ENCODE measurements around the gene TUBB2B. TPM values are rescaled to one million over a fixed set of nuclear protein-coding genes. Genes with fewer than 3 reads are reported as not detected.
A peak's percentile ranks its signal among the peaks of the same experiment; 100 is the strongest.
"Not testable (repeated sequence)": the region's sequence is repeated elsewhere in the genome, so short reads cannot be mapped to it uniquely, and the experiment has no call there.

Gene TUBB2B
- polyA plus RNA-seq, 1 donor from 2014 or later = 3,172 TPM

DNA sequence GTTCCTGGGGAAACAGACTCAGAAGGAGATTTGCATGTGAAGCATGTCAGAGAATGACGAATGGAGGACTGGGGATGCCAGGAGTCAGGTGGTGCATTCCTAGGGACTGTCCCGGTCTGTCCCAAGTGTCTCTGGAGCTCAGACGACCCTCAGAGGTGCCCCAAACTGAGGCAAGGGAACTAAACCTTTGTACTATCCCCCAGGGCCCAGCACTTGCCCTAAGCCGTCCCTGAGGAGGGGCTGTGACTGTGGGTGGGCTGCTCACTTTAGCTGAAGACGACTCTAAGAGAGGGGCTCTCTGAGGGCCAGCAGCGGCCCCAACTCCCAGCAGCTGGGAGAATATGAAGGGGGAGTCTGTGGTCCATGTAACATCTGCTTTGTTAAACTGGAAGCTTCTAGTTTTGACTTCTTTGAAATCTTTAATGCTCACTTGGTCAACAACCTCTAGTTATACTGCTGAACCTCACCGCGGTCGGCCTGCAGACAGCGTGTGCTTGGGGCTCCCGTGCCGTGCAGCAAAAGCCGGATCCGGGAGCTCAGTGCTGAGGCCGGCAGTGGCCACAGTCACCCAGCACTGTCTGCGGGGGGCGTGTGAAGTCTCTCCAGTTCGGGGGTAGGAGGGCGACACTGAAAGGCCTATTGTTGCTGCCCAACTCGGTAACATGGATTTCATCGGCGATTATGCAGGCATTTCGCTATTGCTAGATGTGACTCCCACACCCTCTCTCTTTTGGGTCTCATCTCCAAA is 34.2 kb downstream of the TUBB2B start:
- H3K9me2 ChIP-seq (ENCODE audit: insufficient read depth, low read length) = no peaks in the 10 kb centered on the region
- peak overlapping the region; percentile 89 for H3K9ac ChIP-seq (ENCODE audit: low read length)
- H3K27ac ChIP-seq (ENCODE audit: low read length) = peak overlapping the region; percentile 100
- no peaks in the 10 kb centered on the region for H3K27me3 ChIP-seq (ENCODE audit: insufficient read depth, low read depth, low read length)
- no peaks in the 10 kb centered on the region for H4K20me1 ChIP-seq (ENCODE audit: insufficient read depth)
- H3K4me3 ChIP-seq (ENCODE audit: low read length) = no peak overlapping the region
- H3K4me2 ChIP-seq (ENCODE audit: low read length) = peak overlapping the region; percentile 19
- H3F3A ChIP-seq (ENCODE audit: insufficient read depth, low read length, poor library complexity, severe bottlenecking) = peaks cover 4% of the 10 kb centered on the region
- H2AFZ ChIP-seq (ENCODE audit: low read depth, low read length) = no peak overlapping the region
- no peaks in the 10 kb centered on the region for H3K9me3 ChIP-seq (ENCODE audit: low read length)
- peaks cover 3% of the 10 kb centered on the region for H3K79me2 ChIP-seq (replicated peaks; ENCODE audit: insufficient read depth, low read length)
- TF ChIP-seq MXI1 (conservative IDR thresholded peaks at IDR 0.05; ENCODE audit: poor library complexity, severe bottlenecking) (no peak), EP300 (conservative IDR thresholded peaks at IDR 0.05; ENCODE audit: poor library complexity, severe bottlenecking) (no peak), POLR2AphosphoS5 (IDR thresholded peaks at IDR 0.05) (no peak), RAD21 (conservative IDR thresholded peaks at IDR 0.05) (no peak), SMC3 (conservative IDR thresholded peaks at IDR 0.05; ENCODE audit: poor library complexity) (no peak), TAF1 (IDR thresholded peaks at IDR 0.05; ENCODE audit: low read depth) (no peak), EZH2 (IDR thresholded peaks at IDR 0.05; ENCODE audit: borderline replicate concordance, insufficient read depth, low read length, poor library complexity, severe bottlenecking) (no peak)
- no peaks in the 10 kb centered on the region for H3K36me3 ChIP-seq (ENCODE audit: insufficient read depth, low read length)

DNA sequence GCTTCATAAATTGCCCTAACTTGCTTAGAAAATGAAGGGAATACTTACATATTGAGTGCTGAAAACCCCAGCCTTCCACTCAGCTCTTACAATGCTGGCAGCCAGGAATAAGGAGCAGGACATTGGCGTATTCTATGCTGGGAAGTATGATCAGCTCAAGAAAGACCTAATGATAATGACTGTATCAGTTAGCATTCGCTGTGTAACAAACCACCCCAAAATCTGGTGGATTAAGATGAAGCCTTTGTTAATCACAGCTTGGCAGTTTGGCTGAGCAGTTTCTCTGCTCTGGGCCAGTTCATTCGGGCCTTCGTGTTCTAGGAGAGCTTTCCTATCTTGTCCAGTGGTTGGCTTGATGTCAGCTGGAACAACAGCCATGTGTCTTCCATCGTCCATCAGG is 36.7 kb downstream of the TUBB2B start:
- H3K27ac ChIP-seq (ENCODE audit: low read length) = no peak overlapping the region
- H3K27me3 ChIP-seq (ENCODE audit: insufficient read depth, low read depth, low read length) = no peaks in the 10 kb centered on the region
- no peaks in the 10 kb centered on the region for H4K20me1 ChIP-seq (ENCODE audit: insufficient read depth)

DNA sequence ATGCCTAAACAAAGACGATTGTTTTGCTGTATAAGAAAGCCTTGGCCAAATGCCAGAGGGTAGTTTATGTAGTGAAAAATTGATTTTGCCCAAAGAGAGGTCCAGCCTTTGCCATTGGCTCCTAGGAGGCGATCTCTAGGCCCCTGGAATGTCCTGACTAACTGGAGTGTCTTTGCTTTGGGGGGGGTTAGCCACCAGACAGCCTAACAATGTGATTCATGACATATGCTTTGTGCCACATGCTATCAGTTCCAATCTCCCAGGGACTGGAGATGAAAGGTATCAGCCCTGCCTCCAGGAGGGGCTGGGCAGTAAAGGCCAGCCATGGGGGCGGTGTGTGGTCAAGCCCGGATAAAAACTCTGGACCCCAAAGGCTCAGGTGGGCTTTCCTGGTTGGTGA is 37.4 kb downstream of the TUBB2B start:
- no peak overlapping the region for H2AFZ ChIP-seq (ENCODE audit: low read depth, low read length)
- no peaks in the 10 kb centered on the region for H3K9me3 ChIP-seq (ENCODE audit: low read length)
- TF ChIP-seq, protein P1, sequence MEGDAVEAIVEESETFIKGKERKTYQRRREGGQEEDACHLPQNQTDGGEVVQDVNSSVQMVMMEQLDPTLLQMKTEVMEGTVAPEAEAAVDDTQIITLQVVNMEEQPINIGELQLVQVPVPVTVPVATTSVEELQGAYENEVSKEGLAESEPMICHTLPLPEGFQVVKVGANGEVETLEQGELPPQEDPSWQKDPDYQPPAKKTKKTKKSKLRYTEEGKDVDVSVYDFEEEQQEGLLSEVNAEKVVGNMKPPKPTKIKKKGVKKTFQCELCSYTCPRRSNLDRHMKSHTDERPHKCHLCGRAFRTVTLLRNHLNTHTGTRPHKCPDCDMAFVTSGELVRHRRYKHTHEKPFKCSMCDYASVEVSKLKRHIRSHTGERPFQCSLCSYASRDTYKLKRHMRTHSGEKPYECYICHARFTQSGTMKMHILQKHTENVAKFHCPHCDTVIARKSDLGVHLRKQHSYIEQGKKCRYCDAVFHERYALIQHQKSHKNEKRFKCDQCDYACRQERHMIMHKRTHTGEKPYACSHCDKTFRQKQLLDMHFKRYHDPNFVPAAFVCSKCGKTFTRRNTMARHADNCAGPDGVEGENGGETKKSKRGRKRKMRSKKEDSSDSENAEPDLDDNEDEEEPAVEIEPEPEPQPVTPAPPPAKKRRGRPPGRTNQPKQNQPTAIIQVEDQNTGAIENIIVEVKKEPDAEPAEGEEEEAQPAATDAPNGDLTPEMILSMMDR (IDR thresholded peaks at IDR 0.05; ENCODE audit: poor library complexity, severe bottlenecking) = no peak
- no peak for TF ChIP-seq MXI1 (conservative IDR thresholded peaks at IDR 0.05; ENCODE audit: poor library complexity, severe bottlenecking)
- H3K36me3 ChIP-seq (ENCODE audit: insufficient read depth, low read length) = no peaks in the 10 kb centered on the region
- no peaks in the 10 kb centered on the region for H3K9me2 ChIP-seq (ENCODE audit: insufficient read depth, low read length)
- no peak overlapping the region for H3K4me3 ChIP-seq (ENCODE audit: low read length)
- no peaks in the 10 kb centered on the region for H4K20me1 ChIP-seq (ENCODE audit: insufficient read depth)
- peaks cover 3% of the 10 kb centered on the region for H3F3A ChIP-seq (ENCODE audit: insufficient read depth, low read length, poor library complexity, severe bottlenecking)
- no peaks in the 10 kb centered on the region for H3K27me3 ChIP-seq (ENCODE audit: insufficient read depth, low read depth, low read length)
- no peak overlapping the region for H3K9ac ChIP-seq (ENCODE audit: low read length)
- no peak overlapping the region for H3K27ac ChIP-seq (ENCODE audit: low read length)
- no peak overlapping the region for H3K4me2 ChIP-seq (ENCODE audit: low read length)
- peaks cover 3% of the 10 kb centered on the region for H3K79me2 ChIP-seq (replicated peaks; ENCODE audit: insufficient read depth, low read length)

More for the DNA sequence above, 36.7 kb downstream of the TUBB2B start:
- TF ChIP-seq EP300 (conservative IDR thresholded peaks at IDR 0.05; ENCODE audit: poor library complexity, severe bottlenecking) = no peak
- TF ChIP-seq, protein P1 (IDR thresholded peaks at IDR 0.05; ENCODE audit: poor library complexity, severe bottlenecking) = no peak
- TF ChIP-seq SMC3 (conservative IDR thresholded peaks at IDR 0.05; ENCODE audit: poor library complexity) = no peak
- TF ChIP-seq MXI1 (conservative IDR thresholded peaks at IDR 0.05; ENCODE audit: poor library complexity, severe bottlenecking) = no peak
- Histone ChIP-seq H3K79me2 (replicated peaks; ENCODE audit: insufficient read depth, low read length) (peaks cover 3% of the 10 kb centered on the region), H3K4me2 (ENCODE audit: low read length) (no peak overlapping the region), H3F3A (ENCODE audit: insufficient read depth, low read length, poor library complexity, severe bottlenecking) (peaks cover 4% of the 10 kb centered on the region), H3K36me3 (ENCODE audit: insufficient read depth, low read length) (no peaks in the 10 kb centered on the region), H3K9ac (ENCODE audit: low read length) (no peak overlapping the region), H3K9me3 (ENCODE audit: low read length) (no peaks in the 10 kb centered on the region), H3K4me3 (ENCODE audit: low read length) (no peak overlapping the region), H2AFZ (ENCODE audit: low read depth, low read length) (no peak overlapping the region), H3K9me2 (ENCODE audit: insufficient read depth, low read length) (no peaks in the 10 kb centered on the region)

DNA sequence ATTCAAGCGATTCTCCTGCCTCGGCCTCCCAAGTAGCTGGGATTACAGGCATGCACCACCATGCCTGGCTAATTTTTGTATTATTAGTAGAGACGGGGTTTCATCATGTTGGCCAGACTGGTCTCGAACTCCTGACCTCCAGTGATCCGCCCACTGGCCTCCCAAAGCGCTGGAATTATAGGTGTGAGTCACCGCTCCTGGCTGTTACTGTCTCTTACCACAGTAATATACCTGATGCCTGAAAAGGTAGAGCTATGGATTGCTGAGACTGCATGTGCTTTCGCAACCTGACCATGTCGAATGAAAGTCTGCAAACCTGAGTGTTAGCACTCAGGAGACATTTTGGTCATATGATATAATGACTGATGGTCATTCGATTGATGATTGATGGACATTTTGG is 38.3 kb downstream of the TUBB2B start:
- not testable (repeated sequence) for H3K36me3 ChIP-seq (ENCODE audit: insufficient read depth, low read length)

More for the DNA sequence above, 38.3 kb downstream of the TUBB2B start:
- not testable (repeated sequence) for H2AFZ ChIP-seq (ENCODE audit: low read depth, low read length); H4K20me1 ChIP-seq (ENCODE audit: insufficient read depth); H3K27ac ChIP-seq (ENCODE audit: low read length); H3K79me2 ChIP-seq (replicated peaks; ENCODE audit: insufficient read depth, low read length); H3K9ac ChIP-seq (ENCODE audit: low read length); H3K9me2 ChIP-seq (ENCODE audit: insufficient read depth, low read length); H3F3A ChIP-seq (ENCODE audit: insufficient read depth, low read length, poor library complexity, severe bottlenecking); H3K4me3 ChIP-seq (ENCODE audit: low read length); H3K27me3 ChIP-seq (ENCODE audit: insufficient read depth, low read depth, low read length); H3K9me3 ChIP-seq (ENCODE audit: low read length); H3K4me2 ChIP-seq (ENCODE audit: low read length)
